ENCODE data around the gene PI4KA. TPM values are rescaled to one million over a fixed set of nuclear protein-coding genes. Genes with fewer than 3 reads are reported as not detected.
"Not testable (repeated sequence)": the region's sequence is repeated elsewhere in the genome, so short reads cannot be mapped to it uniquely, and the experiment has no call there.

Gene PI4KA
- total and polyA plus RNA-seq, 5 donors from 2014 or later: 38.9 to 182 (median 44.5) TPM

- not testable (repeated sequence) for ATAC-seq (ENCODE audit: low read depth in 2 of 2); H3K27me3 ChIP-seq (ENCODE audit: control insufficient read depth, insufficient read depth, low read length); H3K36me3 ChIP-seq (ENCODE audit: control insufficient read depth, insufficient read depth, low read length); H3K36me3 Mint-ChIP-seq; H3K27ac ChIP-seq (ENCODE audit: insufficient read depth, low read length, poor library complexity, severe bottlenecking); H3K9me3 Mint-ChIP-seq; DNase-seq; H3K9me3 ChIP-seq (ENCODE audit: control insufficient read depth in 2 of 2, low read length in 2 of 2); H3K4me3 ChIP-seq (ENCODE audit: low read depth, low read length); H3K27me3 Mint-ChIP-seq; H3K27ac Mint-ChIP-seq
- peaks cover 0 to 25% (median 14%) of the 10 kb centered on the region in 4 donors for H3K4me1 Mint-ChIP-seq
- H3K4me1 ChIP-seq (ENCODE audit: control insufficient read depth, insufficient read depth, low read length, poor library complexity, severe bottlenecking): peaks cover 18% of the 10 kb centered on the region
- peak overlapping the region in 2 of 4 donors; percentile 25 to 100 for H3K4me3 Mint-ChIP-seq
Measured at GRCh38 chr22:20700347-20700746, 158.3 kb downstream of the PI4KA start.

- H3K27me3 ChIP-seq (ENCODE audit: control insufficient read depth, insufficient read depth, low read length); H3K9me3 Mint-ChIP-seq; H3K4me3 ChIP-seq (ENCODE audit: low read depth, low read length); H3K36me3 Mint-ChIP-seq; H3K27me3 Mint-ChIP-seq; H3K27ac Mint-ChIP-seq; H3K9me3 ChIP-seq (ENCODE audit: control insufficient read depth in 2 of 2, low read length in 2 of 2); H3K27ac ChIP-seq (ENCODE audit: insufficient read depth, low read length, poor library complexity, severe bottlenecking); H3K36me3 ChIP-seq (ENCODE audit: control insufficient read depth, insufficient read depth, low read length); DNase-seq; ATAC-seq (ENCODE audit: low read depth in 2 of 2): not testable (repeated sequence)
- peaks cover 0 to 26% (median 15%) of the 10 kb centered on the region in 4 donors for H3K4me1 Mint-ChIP-seq
- H3K4me1 ChIP-seq (ENCODE audit: control insufficient read depth, insufficient read depth, low read length, poor library complexity, severe bottlenecking): peaks cover 18% of the 10 kb centered on the region
- peak overlapping the region in 3 of 4 donors; percentile 7 to 43 (median 25) for H3K4me3 Mint-ChIP-seq
Measured at GRCh38 chr22:20699856-20700255, 158.8 kb downstream of the PI4KA start.

- not testable (repeated sequence) for H3K9me3 ChIP-seq (ENCODE audit: control insufficient read depth in 2 of 2, low read length in 2 of 2); H3K27me3 Mint-ChIP-seq; H3K36me3 ChIP-seq (ENCODE audit: control insufficient read depth, insufficient read depth, low read length); H3K27ac ChIP-seq (ENCODE audit: insufficient read depth, low read length, poor library complexity, severe bottlenecking); H3K36me3 Mint-ChIP-seq; H3K9me3 Mint-ChIP-seq; H3K27me3 ChIP-seq (ENCODE audit: control insufficient read depth, insufficient read depth, low read length); H3K4me3 ChIP-seq (ENCODE audit: low read depth, low read length)
- ATAC-seq (ENCODE audit: low read depth in 2 of 2) (peak; percentile 42 to 44), DNase-seq (peak; percentile 73 to 88 (median 86))
- peak overlapping the region in 2 of 3 donors; percentile 62 to 84 for H3K27ac Mint-ChIP-seq
- peaks cover 14% of the 10 kb centered on the region for H3K4me1 ChIP-seq (ENCODE audit: control insufficient read depth, insufficient read depth, low read length, poor library complexity, severe bottlenecking)
- peak overlapping the region in 3 of 4 donors; percentile 5 to 87 (median 86) for H3K4me3 Mint-ChIP-seq
- peaks cover 0 to 20% (median 9%) of the 10 kb centered on the region in 4 donors for H3K4me1 Mint-ChIP-seq
Measured at GRCh38 chr22:20697481-20698113, 161.0 kb downstream of the PI4KA start.

GRCh38 chr22:20696056-20696455 is 162.6 kb downstream of the PI4KA start:
- not testable (repeated sequence) for H3K27me3 ChIP-seq (ENCODE audit: control insufficient read depth, insufficient read depth, low read length); ATAC-seq (ENCODE audit: low read depth in 2 of 2); DNase-seq; H3K27ac ChIP-seq (ENCODE audit: insufficient read depth, low read length, poor library complexity, severe bottlenecking); H3K9me3 ChIP-seq (ENCODE audit: control insufficient read depth in 2 of 2, low read length in 2 of 2); H3K27ac Mint-ChIP-seq; H3K4me3 Mint-ChIP-seq; H3K4me3 ChIP-seq (ENCODE audit: low read depth, low read length); H3K4me1 ChIP-seq (ENCODE audit: control insufficient read depth, insufficient read depth, low read length, poor library complexity, severe bottlenecking); H3K36me3 Mint-ChIP-seq; H3K9me3 Mint-ChIP-seq; H3K36me3 ChIP-seq (ENCODE audit: control insufficient read depth, insufficient read depth, low read length); H3K27me3 Mint-ChIP-seq
- H3K4me1 Mint-ChIP-seq: peaks cover 0 to 12% (median 3%) of the 10 kb centered on the region in 4 donors

GRCh38 chr22:20695205-20695604 is 163.4 kb downstream of the PI4KA start:
- H3K4me3 Mint-ChIP-seq; ATAC-seq (ENCODE audit: low read depth in 2 of 2); H3K4me1 ChIP-seq (ENCODE audit: control insufficient read depth, insufficient read depth, low read length, poor library complexity, severe bottlenecking); H3K9me3 ChIP-seq (ENCODE audit: control insufficient read depth in 2 of 2, low read length in 2 of 2); H3K27me3 Mint-ChIP-seq; H3K36me3 ChIP-seq (ENCODE audit: control insufficient read depth, insufficient read depth, low read length); DNase-seq; H3K4me3 ChIP-seq (ENCODE audit: low read depth, low read length); H3K27me3 ChIP-seq (ENCODE audit: control insufficient read depth, insufficient read depth, low read length); H3K27ac ChIP-seq (ENCODE audit: insufficient read depth, low read length, poor library complexity, severe bottlenecking); H3K36me3 Mint-ChIP-seq; H3K9me3 Mint-ChIP-seq: not testable (repeated sequence)
- Mint-ChIP-seq H3K27ac (peak overlapping the region in 1 of 3 donors; percentile 31), H3K4me1 (peaks cover 0 to 11% (median 2%) of the 10 kb centered on the region in 4 donors)

GRCh38 chr22:20694256-20694655 is 164.4 kb downstream of the PI4KA start:
- DNase-seq: not testable (repeated sequence)

GRCh38 chr22:20692926-20693325 is 165.7 kb downstream of the PI4KA start:
- H3K36me3 Mint-ChIP-seq; H3K9me3 ChIP-seq (ENCODE audit: control insufficient read depth in 2 of 2, low read length in 2 of 2); H3K4me3 ChIP-seq (ENCODE audit: low read depth, low read length); H3K27ac ChIP-seq (ENCODE audit: insufficient read depth, low read length, poor library complexity, severe bottlenecking); H3K9me3 Mint-ChIP-seq; DNase-seq; H3K27ac Mint-ChIP-seq; H3K27me3 Mint-ChIP-seq; H3K4me1 ChIP-seq (ENCODE audit: control insufficient read depth, insufficient read depth, low read length, poor library complexity, severe bottlenecking); H3K36me3 ChIP-seq (ENCODE audit: control insufficient read depth, insufficient read depth, low read length); H3K4me3 Mint-ChIP-seq; ATAC-seq (ENCODE audit: low read depth in 2 of 2); H3K27me3 ChIP-seq (ENCODE audit: control insufficient read depth, insufficient read depth, low read length): not testable (repeated sequence)
- H3K4me1 Mint-ChIP-seq: peaks cover 0 to 11% (median 2%) of the 10 kb centered on the region in 4 donors

More at GRCh38 chr22:20694256-20694655, 164.4 kb downstream of the PI4KA start:
- H3K36me3 Mint-ChIP-seq; ATAC-seq (ENCODE audit: low read depth in 2 of 2); H3K4me3 ChIP-seq (ENCODE audit: low read depth, low read length); H3K9me3 ChIP-seq (ENCODE audit: control insufficient read depth in 2 of 2, low read length in 2 of 2); H3K27ac Mint-ChIP-seq; H3K4me3 Mint-ChIP-seq; H3K27ac ChIP-seq (ENCODE audit: insufficient read depth, low read length, poor library complexity, severe bottlenecking); H3K4me1 ChIP-seq (ENCODE audit: control insufficient read depth, insufficient read depth, low read length, poor library complexity, severe bottlenecking); H3K36me3 ChIP-seq (ENCODE audit: control insufficient read depth, insufficient read depth, low read length); H3K9me3 Mint-ChIP-seq; H3K27me3 ChIP-seq (ENCODE audit: control insufficient read depth, insufficient read depth, low read length); H3K27me3 Mint-ChIP-seq: not testable (repeated sequence)
- peaks cover 0 to 11% (median 2%) of the 10 kb centered on the region in 4 donors for H3K4me1 Mint-ChIP-seq

GRCh38 chr22:20690586-20691317 is 167.9 kb downstream of the PI4KA start:
- not testable (repeated sequence) for H3K9me3 ChIP-seq (ENCODE audit: control insufficient read depth in 2 of 2, low read length in 2 of 2); H3K27ac ChIP-seq (ENCODE audit: insufficient read depth, low read length, poor library complexity, severe bottlenecking); H3K4me1 ChIP-seq (ENCODE audit: control insufficient read depth, insufficient read depth, low read length, poor library complexity, severe bottlenecking); H3K27me3 ChIP-seq (ENCODE audit: control insufficient read depth, insufficient read depth, low read length); ATAC-seq (ENCODE audit: low read depth in 2 of 2); H3K4me1 Mint-ChIP-seq; DNase-seq; H3K36me3 Mint-ChIP-seq; H3K4me3 Mint-ChIP-seq; H3K27ac Mint-ChIP-seq; H3K9me3 Mint-ChIP-seq; H3K36me3 ChIP-seq (ENCODE audit: control insufficient read depth, insufficient read depth, low read length); H3K4me3 ChIP-seq (ENCODE audit: low read depth, low read length); H3K27me3 Mint-ChIP-seq
